ENCODE measurements around the gene SLC17A5. TPM values are rescaled to one million over a fixed set of nuclear protein-coding genes. Genes with fewer than 3 reads are reported as not detected.

SLC17A5 gene
- total and polyA plus RNA-seq, 9 of the 15 experiments (the other 6 are each of a cell fraction or from before 2014, with no cell fraction given) = 1.3 to 7.2 (median 3.4) TPM

DNA sequence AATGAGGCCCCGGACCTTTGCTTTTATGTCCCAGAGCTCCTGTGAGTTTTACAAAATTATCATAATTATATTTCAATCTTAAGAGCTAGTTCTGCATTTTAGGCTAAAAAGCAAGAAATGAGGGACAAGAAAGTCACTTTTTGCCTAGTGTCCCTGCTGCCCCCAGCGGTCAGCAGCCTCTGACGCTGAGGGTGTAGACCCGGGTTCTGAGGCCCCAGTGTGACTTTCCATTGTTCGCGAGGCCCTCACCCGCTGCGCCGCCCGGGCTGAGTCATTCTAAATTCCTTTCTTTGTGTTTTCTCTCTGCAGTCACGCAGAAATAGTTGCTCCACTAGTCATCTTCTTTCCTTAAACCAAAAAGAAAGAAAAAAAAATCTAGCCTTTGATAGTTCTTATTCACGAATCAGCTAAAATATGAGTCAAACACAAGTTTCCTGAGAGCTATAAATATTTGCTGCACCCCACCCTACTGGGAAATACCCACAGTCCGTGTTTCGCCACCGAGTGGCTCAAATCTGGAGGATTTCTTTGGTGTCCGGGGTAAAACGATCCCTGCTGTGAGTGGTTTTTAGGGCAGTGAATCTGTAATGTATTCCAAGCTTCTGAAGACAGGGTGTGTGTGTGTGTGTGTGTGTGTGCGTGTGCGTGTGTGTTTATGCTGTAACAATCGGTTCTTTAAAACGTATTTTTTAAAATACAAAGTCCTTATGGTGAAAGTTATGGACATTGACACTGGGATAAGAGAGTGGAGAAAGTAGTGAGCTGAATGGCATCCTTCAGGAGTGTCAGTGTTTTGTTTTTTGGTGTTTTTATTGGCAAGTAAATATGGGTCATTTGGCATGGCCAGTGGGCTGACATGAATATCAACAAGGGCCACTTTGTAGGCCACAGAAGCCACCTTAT, 73.3 kb downstream of the SLC17A5 start (continued):
- TF ChIP-seq, protein P1, sequence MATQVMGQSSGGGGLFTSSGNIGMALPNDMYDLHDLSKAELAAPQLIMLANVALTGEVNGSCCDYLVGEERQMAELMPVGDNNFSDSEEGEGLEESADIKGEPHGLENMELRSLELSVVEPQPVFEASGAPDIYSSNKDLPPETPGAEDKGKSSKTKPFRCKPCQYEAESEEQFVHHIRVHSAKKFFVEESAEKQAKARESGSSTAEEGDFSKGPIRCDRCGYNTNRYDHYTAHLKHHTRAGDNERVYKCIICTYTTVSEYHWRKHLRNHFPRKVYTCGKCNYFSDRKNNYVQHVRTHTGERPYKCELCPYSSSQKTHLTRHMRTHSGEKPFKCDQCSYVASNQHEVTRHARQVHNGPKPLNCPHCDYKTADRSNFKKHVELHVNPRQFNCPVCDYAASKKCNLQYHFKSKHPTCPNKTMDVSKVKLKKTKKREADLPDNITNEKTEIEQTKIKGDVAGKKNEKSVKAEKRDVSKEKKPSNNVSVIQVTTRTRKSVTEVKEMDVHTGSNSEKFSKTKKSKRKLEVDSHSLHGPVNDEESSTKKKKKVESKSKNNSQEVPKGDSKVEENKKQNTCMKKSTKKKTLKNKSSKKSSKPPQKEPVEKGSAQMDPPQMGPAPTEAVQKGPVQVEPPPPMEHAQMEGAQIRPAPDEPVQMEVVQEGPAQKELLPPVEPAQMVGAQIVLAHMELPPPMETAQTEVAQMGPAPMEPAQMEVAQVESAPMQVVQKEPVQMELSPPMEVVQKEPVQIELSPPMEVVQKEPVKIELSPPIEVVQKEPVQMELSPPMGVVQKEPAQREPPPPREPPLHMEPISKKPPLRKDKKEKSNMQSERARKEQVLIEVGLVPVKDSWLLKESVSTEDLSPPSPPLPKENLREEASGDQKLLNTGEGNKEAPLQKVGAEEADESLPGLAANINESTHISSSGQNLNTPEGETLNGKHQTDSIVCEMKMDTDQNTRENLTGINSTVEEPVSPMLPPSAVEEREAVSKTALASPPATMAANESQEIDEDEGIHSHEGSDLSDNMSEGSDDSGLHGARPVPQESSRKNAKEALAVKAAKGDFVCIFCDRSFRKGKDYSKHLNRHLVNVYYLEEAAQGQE (IDR thresholded peaks at IDR 0.05; ENCODE audit: borderline replicate concordance) = peak; percentile 35; the same call in 1 of the 2 replicates
- TF ChIP-seq, protein P1 (CRISPR knock-in tag; IDR thresholded peaks at IDR 0.05; ENCODE audit: low read depth) = no peak
- TF ChIP-seq PTBP1 (IDR thresholded peaks at IDR 0.05; ENCODE audit: low read depth, low read length) (no peak), CBX8 (IDR thresholded peaks at IDR 0.05; ENCODE audit: borderline replicate concordance, extremely low read depth, low read depth, low read length, poor library complexity, severe bottlenecking) (no peak), MAFF (IDR thresholded peaks at IDR 0.05; ENCODE audit: low read length) (peak; percentile 23; the same call in 1 of the 2 replicates), NCOR1 (IDR thresholded peaks at IDR 0.05) (0 out of 2 replicates have a peak, but pooled peaks have one; percentile 16), SNIP1 (IDR thresholded peaks at IDR 0.05; ENCODE audit: low read depth) (no peak)
- TF ChIP-seq, protein P2, sequence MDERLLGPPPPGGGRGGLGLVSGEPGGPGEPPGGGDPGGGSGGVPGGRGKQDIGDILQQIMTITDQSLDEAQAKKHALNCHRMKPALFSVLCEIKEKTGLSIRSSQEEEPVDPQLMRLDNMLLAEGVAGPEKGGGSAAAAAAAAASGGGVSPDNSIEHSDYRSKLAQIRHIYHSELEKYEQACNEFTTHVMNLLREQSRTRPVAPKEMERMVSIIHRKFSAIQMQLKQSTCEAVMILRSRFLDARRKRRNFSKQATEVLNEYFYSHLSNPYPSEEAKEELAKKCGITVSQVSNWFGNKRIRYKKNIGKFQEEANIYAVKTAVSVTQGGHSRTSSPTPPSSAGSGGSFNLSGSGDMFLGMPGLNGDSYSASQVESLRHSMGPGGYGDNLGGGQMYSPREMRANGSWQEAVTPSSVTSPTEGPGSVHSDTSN (CRISPR knock-in tag; IDR thresholded peaks at IDR 0.05; ENCODE audit: low read depth) = no peak
- TF ChIP-seq, protein P2 (tag; conservative IDR thresholded peaks at IDR 0.05; ENCODE audit: low read depth) = 0 out of 2 replicates have a peak, but pooled peaks have one; percentile 5
- TF ChIP-seq, protein P3, sequence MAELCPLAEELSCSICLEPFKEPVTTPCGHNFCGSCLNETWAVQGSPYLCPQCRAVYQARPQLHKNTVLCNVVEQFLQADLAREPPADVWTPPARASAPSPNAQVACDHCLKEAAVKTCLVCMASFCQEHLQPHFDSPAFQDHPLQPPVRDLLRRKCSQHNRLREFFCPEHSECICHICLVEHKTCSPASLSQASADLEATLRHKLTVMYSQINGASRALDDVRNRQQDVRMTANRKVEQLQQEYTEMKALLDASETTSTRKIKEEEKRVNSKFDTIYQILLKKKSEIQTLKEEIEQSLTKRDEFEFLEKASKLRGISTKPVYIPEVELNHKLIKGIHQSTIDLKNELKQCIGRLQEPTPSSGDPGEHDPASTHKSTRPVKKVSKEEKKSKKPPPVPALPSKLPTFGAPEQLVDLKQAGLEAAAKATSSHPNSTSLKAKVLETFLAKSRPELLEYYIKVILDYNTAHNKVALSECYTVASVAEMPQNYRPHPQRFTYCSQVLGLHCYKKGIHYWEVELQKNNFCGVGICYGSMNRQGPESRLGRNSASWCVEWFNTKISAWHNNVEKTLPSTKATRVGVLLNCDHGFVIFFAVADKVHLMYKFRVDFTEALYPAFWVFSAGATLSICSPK (IDR thresholded peaks at IDR 0.05; ENCODE audit: borderline replicate concordance) = peak; percentile 35

Data from K562 (cell line).